Common myeloid progenitor, CD34-positive (primary cell): Measurements from ENCODE around the gene WNK2.

Source experiments
- CTCF ChIA-PET: fragments of 350-600 bp; sonication (Branson Sonifier 250); formaldehyde crosslinking; loops from one replicate; lab custom pipeline; 2021; ENCODE audit warnings: antibody characterized with exemption; lab: Charles Lee
- POLR2A ChIA-PET: fragments of 350-600 bp; sonication (Branson Sonifier 250); formaldehyde crosslinking; loops from one replicate; lab custom pipeline; 2021; ENCODE audit warnings: antibody characterized with exemption; lab: Charles Lee
- DNase-seq, 3 donors: peaks; one replicate each; pipeline versions ENCODE4 v3.0.0 to v3.0.0-alpha.2; 2013
- H3K27ac ChIP-seq, 2 experiments: 1 replicate in 1 of 2; 2 replicates in 1 of 2; pipeline ENCODE4 v1.7.0; 2013; ENCODE audit warnings: inconsistent platforms in 2 of 2, low read length in 2 of 2, mild to moderate bottlenecking in 2 of 2, low read depth in 1 of 2, moderate library complexity in 1 of 2; ENCODE audit not compliant: severe bottlenecking in 2 of 2, insufficient read depth in 1 of 2, poor library complexity in 1 of 2
- H3K27me3 ChIP-seq, 5 experiments: replicated peaks in 2 of 5; 1 replicate in 3 of 5; 2 replicates in 2 of 5; pipeline versions ENCODE4 v1.6.1 to v1.7.0; 2013; ENCODE audit warnings: low read length in 4 of 5, mild to moderate bottlenecking in 2 of 5, moderate library complexity in 2 of 5, inconsistent platforms in 1 of 5; ENCODE audit not compliant: insufficient read depth in 5 of 5, control insufficient read depth in 4 of 5
- H3K36me3 ChIP-seq, 4 experiments: 1 replicate in 2 of 4; 2 replicates in 2 of 4; pipeline versions ENCODE4 v1.6.1 to v1.7.0; 2013; ENCODE audit warnings: low read length in 3 of 4, control low read depth in 1 of 4, mild to moderate bottlenecking in 1 of 4; ENCODE audit not compliant: control insufficient read depth in 4 of 4, insufficient read depth in 4 of 4
- H3K4me1 ChIP-seq, 4 experiments: 1 replicate in 3 of 4; 2 replicates in 1 of 4; pipeline versions ENCODE4 v1.6.1 to v1.7.1; 2013; ENCODE audit warnings: low read length in 3 of 4, mild to moderate bottlenecking in 3 of 4, control low read depth in 1 of 4, inconsistent platforms in 1 of 4, moderate library complexity in 1 of 4; ENCODE audit not compliant: control insufficient read depth in 4 of 4, insufficient read depth in 4 of 4; ENCODE audit errors: control extremely low read depth in 1 of 4
- H3K4me3 ChIP-seq, 7 experiments: 1 replicate in 4 of 7; 2 replicates in 3 of 7; pipeline versions ENCODE4 v1.5.1 to v1.7.0; 2013; ENCODE audit warnings: mild to moderate bottlenecking in 7 of 7, low read length in 6 of 7, moderate library complexity in 6 of 7, inconsistent platforms in 2 of 7, low read depth in 2 of 7, control low read depth in 1 of 7; ENCODE audit not compliant: insufficient read depth in 4 of 7, control insufficient read depth in 1 of 7; ENCODE audit errors: extremely low read depth in 1 of 7
- H3K9me3 ChIP-seq, 5 experiments: 1 replicate in 4 of 5; 2 replicates in 1 of 5; pipeline versions ENCODE4 v1.6.1 to v1.7.1; 2013; ENCODE audit warnings: low read length in 4 of 5, mild to moderate bottlenecking in 2 of 5, inconsistent platforms in 1 of 5, low read depth in 1 of 5, moderate library complexity in 1 of 5; ENCODE audit not compliant: control insufficient read depth in 4 of 5, insufficient read depth in 2 of 5; ENCODE audit errors: control extremely low read depth in 1 of 5
- WGBS: methylation state at CpG from one replicate; pipeline ENCODE4 v1.1.5; 2013; ENCODE audit not compliant: insufficient coverage; 5-methylcytosine and 5-hydroxymethylcytosine counted together

The WNK2 gene

DNA sequence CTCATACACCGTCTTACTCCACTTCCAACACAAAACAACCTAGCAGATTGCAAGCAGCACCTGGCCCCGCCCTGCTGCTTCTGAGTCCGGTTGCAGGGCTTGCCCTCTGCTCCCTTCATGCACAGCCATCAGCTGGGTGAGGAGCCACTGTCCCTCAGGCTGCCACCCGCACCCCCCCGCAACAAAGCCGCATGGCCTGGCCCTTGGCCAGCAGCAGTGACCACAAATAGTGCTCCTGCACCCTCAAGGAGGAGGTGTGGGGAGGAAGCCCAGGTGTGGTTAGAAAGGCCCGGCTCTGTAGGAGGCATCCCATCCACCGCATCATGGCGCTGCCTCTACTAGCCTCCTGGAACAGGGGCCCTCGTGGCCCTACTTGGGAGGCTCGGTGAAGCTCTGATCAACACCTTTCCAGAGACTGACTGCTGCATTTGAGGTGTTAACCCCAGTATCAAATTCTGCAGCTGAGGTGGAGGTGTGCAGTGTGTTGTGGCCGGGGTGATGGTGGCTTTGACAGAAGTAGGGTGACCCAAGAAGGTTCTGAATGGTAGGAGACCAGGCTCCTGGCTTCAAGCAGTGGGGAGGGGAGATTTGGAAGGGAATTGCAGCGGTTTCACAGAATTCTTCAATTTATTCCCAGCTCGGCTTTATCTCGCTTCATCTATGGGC, 52.7 kb downstream of the WNK2 start:
- POLR2A ChIA-PET = no interaction called here
- no peak overlapping the region for H3K27ac ChIP-seq
- peaks cover 0 to 7% (median 4%) of the 10 kb centered on the region in 4 experiments for H3K4me1 ChIP-seq
- H3K27me3 ChIP-seq = peaks cover 0 to 56% (median 28%) of the 10 kb centered on the region in 5 experiments
- WGBS = 83% methylated on average over 10 of the region's 15 CpGs
- H3K4me3 ChIP-seq = no peak overlapping the region
- no peak for DNase-seq
- CTCF ChIA-PET = no interaction called here
- H3K36me3 ChIP-seq = no peaks in the 10 kb centered on the region
- H3K9me3 ChIP-seq = peaks cover 0 to 12% (median 8%) of the 10 kb centered on the region in 5 experiments

DNA sequence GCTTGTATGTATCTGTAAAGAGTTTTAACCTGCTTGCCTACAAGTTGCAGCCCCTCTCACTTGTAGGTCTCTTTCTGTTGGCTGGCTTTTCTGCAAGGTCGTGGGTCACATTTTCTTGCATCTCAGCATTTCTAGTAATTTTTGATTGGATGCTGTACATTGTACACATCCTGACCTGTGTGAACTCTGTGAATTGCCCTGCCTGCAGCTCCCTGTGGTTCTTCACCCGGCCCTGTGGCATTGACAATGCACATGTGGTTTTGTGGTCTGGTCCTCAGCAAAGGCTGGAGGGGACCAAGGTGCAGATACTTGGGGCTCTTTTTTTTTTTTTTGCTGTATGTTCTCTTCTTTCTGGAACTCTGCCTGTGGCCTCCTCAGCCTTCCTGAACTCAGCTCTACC, 53.6 kb downstream of the WNK2 start:
- ChIA-PET CTCF (no interaction called here), POLR2A (no interaction called here)
- H3K9me3 ChIP-seq = peaks cover 0 to 12% (median 8%) of the 10 kb centered on the region in 5 experiments
- no peak overlapping the region for H3K4me3 ChIP-seq
- H3K27ac ChIP-seq = no peak overlapping the region
- H3K36me3 ChIP-seq = no peaks in the 10 kb centered on the region
- H3K27me3 ChIP-seq = peaks cover 0 to 53% (median 25%) of the 10 kb centered on the region in 5 experiments
- WGBS = 50% methylated on average over 2 of the region's 2 CpGs
- H3K4me1 ChIP-seq = peaks cover 0 to 3% (median 0%) of the 10 kb centered on the region in 4 experiments
- DNase-seq = peak; percentile 14 to 62 (median 60)

DNA sequence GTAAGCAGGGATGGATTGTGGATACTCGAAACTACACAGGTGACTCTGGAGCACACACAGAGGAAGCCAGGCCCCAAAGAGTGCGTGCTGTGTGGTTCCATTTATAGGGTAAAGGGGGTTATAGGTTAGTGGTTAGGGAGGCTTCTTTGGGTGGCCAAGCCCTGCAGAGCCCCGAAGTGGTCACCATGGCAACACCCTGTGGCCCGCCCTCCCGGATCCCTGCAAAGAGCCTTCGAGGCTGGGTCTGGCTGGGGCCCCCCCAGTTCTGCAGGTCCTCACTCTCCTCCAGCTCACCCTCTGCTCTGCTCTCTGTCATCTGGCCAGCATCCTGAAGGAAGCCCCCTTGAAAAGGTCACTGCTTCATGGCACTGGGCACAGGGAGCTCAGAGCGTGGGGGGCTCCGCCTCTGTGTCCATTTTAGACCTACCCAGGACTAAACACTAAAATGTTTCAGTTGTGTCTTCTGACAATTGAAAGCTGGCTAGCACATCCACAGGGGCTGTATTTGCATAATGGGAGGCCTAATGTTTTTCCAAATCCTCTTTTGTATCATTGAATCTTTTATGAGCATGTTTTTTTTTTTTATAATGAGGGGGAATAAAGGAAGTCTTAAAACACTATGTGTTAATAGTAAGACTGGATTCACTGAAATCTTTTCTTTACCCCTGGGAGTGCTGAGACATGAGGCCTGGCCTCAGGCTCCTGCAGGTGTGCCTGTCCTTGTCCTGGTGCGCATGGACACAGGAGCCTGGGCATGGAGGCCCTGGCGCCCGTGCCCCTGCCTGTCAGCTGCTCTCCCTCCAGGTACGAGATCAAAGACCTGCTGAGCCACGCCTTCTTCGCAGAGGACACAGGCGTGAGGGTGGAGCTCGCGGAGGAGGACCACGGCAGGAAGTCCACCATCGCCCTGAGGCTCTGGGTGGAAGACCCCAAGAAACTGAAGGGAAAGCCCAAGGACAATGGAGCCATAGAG, 55.3 kb downstream of the WNK2 start:
- H3K27ac ChIP-seq = no peak overlapping the region
- CTCF ChIA-PET = no interaction called here
- H3K36me3 ChIP-seq = no peaks in the 10 kb centered on the region
- POLR2A ChIA-PET = no interaction called here
- 93% methylated on average over 11 of the region's 19 CpGs for WGBS
- DNase-seq = no peak
- H3K9me3 ChIP-seq = peaks cover 0 to 12% (median 8%) of the 10 kb centered on the region in 5 experiments
- peaks cover 0 to 3% (median 0%) of the 10 kb centered on the region in 4 experiments for H3K4me1 ChIP-seq
- H3K27me3 ChIP-seq = peaks cover 0 to 39% (median 21%) of the 10 kb centered on the region in 5 experiments
- H3K4me3 ChIP-seq = no peak overlapping the region

DNA sequence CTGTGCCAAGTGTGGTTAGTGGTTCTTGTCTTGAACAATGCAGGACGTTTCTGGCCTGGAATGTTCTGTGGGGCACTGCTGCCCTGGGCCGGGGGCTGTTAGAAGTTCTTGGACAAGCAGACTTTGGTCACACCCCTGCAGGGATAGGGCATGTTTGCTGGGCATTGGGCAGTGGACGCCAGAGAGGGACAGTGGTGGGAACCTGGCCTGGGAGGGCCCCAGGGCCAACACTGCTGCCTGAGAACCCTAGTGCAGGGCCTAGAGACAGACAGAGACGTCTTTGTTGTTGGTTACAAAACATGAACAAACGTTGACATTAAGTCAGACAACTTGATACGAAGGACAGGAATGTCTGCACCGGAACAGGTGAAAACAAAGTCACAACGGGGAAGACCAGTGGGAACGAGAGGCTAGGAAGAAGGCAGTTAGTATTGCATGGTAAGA, 57.0 kb downstream of the WNK2 start:
- DNase-seq = no peak
- CTCF ChIA-PET = interaction anchor here (0.6 to 0.8 kb wide), 2 partner anchors 10 to 14 kb away, joined by 3 read pairs; no protein-coding TSS in a partner anchor
- H3K4me3 ChIP-seq = no peak overlapping the region

DNA sequence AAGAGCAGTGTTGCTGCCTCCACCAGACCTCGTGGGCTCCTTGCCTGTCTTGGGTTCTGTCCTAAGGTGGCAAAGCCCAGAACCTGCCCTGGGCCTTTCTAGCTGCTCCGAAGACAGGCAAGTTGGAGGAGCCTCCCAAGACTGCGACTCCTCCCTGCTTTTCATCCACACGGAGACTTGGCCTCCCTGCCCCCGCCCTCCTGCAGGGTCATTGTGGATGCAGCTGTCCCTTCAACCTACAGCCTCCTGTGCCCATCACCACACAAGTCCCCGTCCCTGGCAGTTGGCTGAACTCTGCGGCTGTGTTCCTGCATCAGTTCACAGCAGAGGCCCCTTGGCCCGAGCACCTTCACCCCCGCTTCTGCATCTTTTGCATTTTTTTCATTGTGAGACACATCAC, 59.2 kb downstream of the WNK2 start:
- ChIA-PET CTCF (interaction anchor here (1.3 to 2.3 kb wide), 2 partner anchors 11 to 21 kb away, joined by 3 to 6 read pairs; no protein-coding TSS in a partner anchor), POLR2A (no interaction called here)
- H3K4me3 ChIP-seq = no peak overlapping the region
- H3K9me3 ChIP-seq = no peaks in the 10 kb centered on the region
- DNase-seq = no peak
- H3K4me1 ChIP-seq = no peaks in the 10 kb centered on the region
- peaks cover 0 to 19% (median 9%) of the 10 kb centered on the region in 5 experiments for H3K27me3 ChIP-seq
- no peaks in the 10 kb centered on the region for H3K36me3 ChIP-seq
- 97% methylated on average over 9 of the region's 9 CpGs for WGBS
- no peak overlapping the region for H3K27ac ChIP-seq

More for the DNA sequence above, 57.0 kb downstream of the WNK2 start:
- Histone ChIP-seq H3K36me3 (no peaks in the 10 kb centered on the region), H3K27me3 (peaks cover 0 to 24% (median 13%) of the 10 kb centered on the region in 5 experiments), H3K27ac (no peak overlapping the region), H3K9me3 (peaks cover 0 to 12% (median 8%) of the 10 kb centered on the region in 5 experiments), H3K4me1 (peaks cover 0 to 3% (median 0%) of the 10 kb centered on the region in 4 experiments)
- POLR2A ChIA-PET = interaction anchor here (0.6 kb wide), 1 partner anchor 13 kb away, joined by 3 read pairs; no protein-coding TSS in a partner anchor
- 90% methylated on average over 9 of the region's 9 CpGs for WGBS

DNA sequence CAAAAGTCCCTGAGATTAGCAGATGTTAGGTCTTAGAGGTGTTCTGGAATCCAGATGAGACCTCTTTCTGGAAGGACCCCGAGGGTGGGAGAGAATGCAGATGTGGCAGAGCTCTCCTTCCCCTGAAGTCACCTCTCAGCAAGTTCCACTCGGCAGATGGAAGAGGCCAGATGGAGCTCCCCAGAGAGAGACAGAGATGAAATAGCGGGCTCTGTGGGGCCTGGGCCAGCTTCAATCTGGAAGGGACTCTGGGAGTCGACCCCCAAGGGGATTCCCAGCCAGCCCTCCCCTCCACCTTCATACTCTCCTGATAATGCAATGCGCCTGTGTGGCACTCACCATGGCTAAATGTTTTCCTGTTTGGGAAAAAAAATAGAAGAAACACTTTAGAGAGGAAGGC, 60.2 kb downstream of the WNK2 start:
- H3K9me3 ChIP-seq = no peaks in the 10 kb centered on the region
- no peak overlapping the region for H3K27ac ChIP-seq
- DNase-seq = no peak
- no peaks in the 10 kb centered on the region for H3K36me3 ChIP-seq
- H3K4me3 ChIP-seq = no peak overlapping the region
- ChIA-PET POLR2A (no interaction called here), CTCF (interaction anchor here (2.3 kb wide), 1 partner anchor 12 kb away, joined by 6 read pairs; no protein-coding TSS in a partner anchor)
- peaks cover 0 to 14% (median 5%) of the 10 kb centered on the region in 5 experiments for H3K27me3 ChIP-seq
- WGBS = 100% methylated on average over 1 of the region's 5 CpGs
- H3K4me1 ChIP-seq = no peaks in the 10 kb centered on the region
